HG02852 (cell line): ENCODE results near the gene TIMM10.

ENCODE experiments used
- ATAC-seq: cut with Tn5 transposase; IDR thresholded peaks from one replicate; pipeline ENCODE4 v1.9.1; 2021; ENCODE audit warnings: mild to moderate bottlenecking, moderate library complexity; ENCODE audit not compliant: unreplicated experiment

The TIMM10 gene

DNA sequence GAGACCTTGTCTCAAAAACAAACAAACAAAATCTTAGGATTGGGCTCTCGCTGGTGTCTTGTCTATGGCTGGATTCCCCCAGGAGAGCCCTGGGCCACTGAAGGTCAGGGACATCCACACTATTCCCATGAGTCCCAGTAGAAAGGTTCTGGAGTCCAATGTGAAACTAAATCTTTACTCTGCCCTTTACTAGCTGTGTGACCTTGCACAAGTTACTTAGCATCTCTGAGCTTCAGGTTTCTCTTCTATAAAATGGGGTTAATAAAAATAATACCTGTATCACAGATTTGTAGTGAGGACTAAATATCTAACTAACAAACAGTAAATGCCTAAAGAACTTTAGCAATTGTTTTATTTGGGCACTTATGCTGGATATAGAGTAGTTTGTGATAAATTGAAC, 24.0 kb downstream of the TIMM10 start:
- no peak for ATAC-seq

DNA sequence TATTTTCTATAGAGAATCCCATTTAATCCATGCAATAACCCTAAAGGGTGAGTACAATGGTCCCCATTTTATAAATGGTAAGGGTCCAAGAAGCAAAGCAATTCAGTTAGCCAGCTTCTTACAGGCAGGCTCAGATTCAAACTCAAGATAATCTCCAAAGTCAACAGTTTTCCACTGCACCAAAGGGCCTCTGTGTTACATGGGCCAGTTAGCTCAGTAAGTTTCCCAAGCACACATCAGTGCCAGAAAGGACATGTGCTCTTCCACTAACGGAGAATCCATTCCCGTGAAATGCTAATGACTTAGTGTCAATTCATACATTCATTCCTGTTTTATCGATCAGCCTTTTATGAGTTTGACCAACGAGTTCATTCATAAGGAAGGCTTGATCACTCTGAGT, 26.0 kb downstream of the TIMM10 start:
- ATAC-seq, result no peak

DNA sequence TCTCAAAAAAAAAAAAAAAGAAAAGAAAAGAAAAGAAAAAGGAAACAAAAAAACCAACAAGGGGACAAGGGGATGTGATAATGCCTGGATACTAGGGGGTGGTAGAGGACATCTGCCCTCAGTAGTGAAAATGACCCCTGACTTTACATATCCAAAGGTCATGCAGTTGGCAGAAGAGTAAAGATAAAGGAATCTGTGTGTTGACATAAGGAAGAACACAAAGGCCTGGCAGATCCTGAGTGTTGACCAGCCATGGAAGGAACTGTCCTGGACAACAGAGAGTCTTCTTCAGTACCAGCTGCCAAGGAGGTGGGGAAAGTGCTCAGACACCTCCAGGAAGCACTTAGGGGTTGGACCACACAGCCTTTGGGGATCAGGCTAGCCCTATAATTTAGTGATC, 27.7 kb downstream of the TIMM10 start:
- ATAC-seq, result no peak

DNA sequence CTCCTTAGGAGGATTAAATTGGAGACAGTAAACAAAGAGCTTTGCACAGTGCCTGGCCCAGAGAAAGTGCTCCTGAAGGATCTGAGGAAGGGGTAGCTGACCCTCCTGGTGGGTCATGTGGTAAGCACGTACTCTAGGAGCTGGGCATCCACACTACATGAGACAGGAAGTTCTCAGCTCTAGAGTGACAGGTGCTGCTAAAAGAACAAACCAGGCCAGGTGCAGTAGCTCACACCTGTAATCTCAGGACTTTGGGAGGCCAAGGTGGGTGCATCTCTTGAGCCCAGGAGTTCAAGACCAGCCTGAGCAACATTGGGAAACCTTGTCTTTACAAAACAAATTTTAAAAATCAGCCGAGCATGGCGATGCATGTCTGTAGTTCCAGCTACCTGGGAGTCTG, 28.2 kb downstream of the TIMM10 start:
- ATAC-seq, result no peak

DNA sequence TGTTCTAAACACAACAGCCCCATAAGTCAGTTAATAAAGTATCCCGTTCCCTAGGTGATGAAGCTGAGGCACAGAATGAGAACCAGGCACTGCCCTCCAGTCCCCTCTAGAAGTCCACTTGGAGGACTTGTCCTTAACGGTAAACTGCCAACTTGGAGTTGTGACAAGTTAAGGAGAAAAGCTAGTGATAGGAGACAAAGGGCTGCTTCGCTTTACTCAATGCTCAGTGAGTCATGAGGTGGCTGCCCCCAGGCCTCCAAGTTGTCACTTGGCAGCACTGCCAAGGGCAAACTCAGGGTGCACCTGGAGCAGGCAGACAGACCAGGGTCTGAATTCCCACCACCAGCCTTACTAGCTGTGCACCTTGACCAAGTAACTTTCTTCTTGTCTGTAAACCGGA, 28.6 kb downstream of the TIMM10 start:
- ATAC-seq, result no peak

DNA sequence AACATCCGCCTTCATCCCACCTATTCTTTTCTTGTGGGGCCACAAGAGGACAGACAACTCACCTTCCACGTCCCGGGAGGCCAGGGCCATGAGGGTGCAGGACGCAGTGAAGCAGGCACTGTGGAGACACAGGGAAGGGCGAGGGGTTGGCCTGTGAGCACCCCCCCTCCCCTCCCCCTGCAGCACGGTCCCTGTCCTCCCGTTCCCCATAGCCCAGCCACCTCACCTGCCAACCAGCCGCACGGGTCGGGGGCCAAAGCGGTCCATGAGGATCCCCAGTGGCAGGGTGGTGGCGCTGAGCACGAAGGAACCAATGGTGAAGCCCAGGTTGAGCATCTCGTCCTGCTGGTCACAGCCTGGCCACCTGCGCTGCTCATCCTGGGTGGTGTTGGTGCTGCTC, 29.6 kb downstream of the TIMM10 start:
- no peak for ATAC-seq

DNA sequence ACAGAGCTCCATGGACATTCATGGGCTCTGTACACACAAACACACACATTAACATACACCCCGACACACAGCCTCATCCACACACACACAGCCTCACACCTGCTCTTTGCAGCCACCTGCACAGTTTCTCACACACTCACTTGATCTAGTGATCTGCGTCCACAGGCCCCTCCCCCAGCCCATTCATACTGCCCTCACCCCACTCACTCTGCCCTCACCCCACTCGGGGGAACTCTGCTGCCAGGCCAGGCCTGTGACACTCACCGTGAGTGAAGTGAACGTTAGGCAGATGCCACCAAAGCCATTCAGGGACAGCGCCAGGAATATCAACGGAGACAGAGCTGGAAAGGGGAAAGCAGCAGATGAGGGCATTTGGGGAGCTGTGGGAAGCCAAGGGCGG, 30.0 kb downstream of the TIMM10 start:
- no peak for ATAC-seq

DNA sequence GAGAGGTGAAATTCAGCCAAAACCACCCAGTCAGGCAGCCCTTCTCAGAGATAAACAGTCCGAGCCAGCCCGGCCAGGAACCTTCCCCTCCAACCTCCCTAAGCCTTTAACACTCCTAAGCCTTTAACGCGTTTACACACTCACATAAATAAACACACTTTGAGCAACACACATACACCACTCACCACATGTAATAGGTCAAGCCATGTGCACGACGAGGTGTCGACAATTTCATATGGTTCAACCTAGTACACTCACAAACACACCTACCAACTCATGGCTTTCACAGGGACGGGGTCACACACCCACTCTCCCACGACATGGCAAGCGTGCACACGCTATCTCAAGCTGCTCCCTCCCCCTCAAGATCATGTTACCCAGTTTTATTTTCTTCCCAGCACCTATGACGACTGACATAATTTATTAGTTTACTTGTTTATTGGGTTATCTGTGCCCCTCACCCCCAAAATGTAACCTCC, 30.5 kb downstream of the TIMM10 start:
- peak; percentile 3 for ATAC-seq

DNA sequence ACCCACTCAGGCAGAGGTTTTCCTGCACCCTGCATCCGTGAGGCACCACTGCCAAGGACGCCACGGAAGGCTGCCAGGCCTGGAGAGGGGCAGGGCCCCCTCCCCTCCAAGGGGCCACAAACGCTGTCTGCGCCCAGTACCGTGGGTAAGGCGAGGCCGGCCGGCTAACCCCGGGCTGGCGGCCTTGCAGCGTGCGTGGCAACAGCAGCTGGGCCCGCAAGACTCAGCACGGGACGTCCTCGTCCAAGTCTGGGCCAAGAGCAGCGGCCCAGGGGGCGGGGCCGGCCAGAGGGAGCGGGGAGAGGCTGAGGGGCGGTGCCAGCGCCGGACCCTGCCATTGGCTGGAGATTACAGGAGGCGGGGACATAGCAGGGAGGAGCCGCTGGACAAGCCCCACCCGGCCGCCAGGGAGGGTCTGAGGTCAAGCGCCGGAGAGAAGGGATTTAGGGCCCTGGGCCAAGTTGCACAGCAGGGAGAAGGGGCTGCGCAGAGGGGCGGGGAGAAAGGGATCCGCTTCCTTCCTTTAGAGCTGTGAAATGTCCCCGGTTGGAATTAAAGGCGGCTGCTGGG, 31.1 kb downstream of the TIMM10 start:
- ATAC-seq, result peak; percentile 99

DNA sequence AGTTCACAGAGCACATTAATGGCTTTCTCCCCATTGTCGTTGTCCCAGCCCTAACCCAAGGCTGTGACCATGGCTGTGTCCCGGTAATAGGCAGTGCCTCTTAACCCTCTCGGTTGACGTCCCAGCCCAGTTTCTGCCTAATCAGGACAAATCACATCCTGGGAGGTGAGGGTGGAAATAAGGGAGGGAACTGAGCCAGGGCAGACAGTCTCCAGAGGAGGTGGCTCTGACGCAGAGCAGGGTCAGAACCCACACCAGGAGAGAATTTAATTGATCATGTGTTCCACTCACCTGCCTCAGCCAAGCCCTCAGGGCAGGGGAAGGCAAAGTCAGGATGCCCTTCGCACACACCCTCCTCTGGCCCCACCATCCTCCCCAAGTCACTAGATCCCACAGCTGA, 32.0 kb downstream of the TIMM10 start:
- no peak for ATAC-seq

DNA sequence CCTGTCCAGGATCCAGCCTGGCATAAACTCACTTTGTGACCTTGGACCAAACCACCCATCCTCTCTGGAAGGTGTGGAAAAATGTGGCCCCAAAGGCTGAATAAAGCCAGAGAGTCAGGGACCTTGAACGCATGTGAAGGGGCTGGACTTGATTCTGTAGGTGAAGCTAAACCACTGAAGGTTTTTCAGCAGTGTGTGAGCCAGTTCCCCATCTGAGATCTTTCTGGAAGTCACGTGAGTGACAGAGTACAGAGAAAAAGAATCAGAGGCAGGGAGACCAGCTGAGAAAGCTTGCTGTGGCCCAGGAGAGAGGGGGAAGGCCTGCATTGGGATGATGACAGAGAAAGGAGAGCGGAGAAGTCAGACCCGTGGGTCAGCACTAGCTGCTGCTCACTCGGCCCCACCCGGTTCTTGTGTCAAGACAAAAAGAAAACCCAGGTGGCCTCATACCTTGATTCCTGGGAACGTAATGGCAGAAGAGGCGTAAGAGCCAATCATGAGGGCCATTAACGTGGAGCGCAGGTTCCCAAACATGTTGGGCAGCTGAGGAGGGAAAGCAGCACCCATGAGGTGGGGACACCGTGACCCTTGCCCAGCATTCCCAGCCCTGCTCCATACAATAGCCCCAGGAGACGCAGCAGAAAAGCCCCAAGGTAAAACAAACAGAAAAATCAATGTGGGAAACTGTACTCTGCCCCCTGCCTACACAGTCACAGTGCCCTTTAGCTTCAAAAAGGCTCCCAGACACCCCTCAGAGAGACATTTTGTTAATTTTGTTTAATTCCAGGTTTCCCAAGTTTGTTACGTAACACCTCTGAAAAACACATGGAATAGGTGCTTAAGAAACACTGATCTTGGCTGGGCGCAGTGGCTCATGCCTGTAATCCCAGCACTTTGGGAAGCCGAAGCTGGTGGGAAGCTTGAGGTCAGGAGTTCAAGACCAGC, 33.0 kb downstream of the TIMM10 start:
- ATAC-seq, result no peak

DNA sequence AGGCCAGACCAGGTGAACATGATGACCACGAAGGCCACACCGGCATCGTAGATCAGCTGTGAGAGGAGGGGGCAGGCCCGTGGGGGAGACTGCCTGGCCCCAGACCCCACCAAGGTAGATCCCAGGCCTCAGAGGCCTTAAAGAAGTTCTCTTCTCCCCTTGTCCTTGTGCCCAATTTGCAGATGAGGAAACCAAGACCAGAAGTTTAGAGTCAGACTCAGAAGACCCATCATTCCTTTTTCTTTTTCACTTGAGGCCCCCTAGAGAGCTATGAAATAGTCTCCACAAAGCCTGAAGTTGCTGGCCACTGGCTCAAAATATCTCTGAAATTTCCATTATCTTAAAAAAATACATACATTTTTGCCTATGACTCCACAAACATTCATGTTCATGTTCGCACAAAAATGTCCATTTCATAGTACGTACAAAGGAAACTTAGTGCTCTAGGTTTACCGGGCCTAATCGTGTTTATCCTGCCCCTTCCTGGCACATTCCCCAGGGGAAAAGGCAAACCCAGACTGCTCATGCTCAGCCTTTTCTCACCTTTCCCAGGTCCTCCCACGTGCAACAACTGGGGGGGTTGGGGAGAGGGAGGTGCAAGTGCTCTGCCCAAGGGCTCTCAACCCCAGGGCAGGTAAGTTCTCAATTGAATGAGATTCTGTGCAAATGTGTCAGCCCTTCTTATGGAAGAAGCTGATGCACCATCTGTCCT, 34.3 kb downstream of the TIMM10 start:
- no peak for ATAC-seq

DNA sequence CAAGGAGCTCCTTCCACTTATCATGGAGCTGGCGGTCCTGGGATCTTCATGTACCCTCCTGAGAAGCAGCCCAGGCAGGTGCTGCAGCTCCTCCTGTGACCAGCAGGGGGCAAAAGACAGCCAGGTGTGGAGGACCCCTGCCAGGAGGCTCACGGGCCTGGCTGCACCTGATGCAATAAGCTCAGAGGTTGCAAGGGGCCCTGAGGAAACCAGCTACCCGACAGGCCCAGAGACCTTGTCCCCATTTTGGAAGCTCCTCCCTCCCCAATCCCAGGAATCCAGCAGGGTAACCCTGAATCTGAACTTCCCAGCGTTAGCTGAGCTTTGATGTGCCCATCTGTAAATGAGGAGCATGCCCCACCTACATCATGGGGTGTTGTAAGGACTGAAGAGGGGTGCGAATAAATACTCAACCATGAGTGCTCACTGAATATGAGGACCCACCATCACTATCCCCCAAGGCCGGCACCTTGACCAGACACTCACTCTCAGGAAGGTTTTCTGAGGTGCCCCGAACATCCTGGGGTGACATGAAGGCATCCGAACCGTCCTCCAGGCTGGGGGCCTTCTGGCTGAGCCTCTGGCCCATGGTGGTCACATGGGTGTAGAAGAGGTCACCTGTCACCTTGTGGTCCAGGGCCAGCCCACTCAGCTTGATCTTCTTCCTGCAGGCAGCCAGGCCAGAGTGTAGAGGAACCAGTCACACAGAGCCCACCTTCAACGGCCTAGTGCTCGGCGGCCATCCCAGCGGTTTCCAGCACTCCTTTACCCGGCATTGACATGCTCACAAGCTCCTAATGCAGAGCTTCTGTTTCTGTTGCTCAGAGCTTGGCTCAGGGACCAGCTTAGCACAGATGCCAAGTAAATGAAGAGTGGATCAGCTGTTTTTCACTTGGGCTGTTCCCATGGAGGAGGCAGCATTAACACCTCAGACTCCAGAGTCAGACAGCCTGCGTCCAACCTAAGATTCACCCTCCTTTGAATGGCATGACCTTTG, 36.7 kb downstream of the TIMM10 start:
- peak; percentile 83 for ATAC-seq

DNA sequence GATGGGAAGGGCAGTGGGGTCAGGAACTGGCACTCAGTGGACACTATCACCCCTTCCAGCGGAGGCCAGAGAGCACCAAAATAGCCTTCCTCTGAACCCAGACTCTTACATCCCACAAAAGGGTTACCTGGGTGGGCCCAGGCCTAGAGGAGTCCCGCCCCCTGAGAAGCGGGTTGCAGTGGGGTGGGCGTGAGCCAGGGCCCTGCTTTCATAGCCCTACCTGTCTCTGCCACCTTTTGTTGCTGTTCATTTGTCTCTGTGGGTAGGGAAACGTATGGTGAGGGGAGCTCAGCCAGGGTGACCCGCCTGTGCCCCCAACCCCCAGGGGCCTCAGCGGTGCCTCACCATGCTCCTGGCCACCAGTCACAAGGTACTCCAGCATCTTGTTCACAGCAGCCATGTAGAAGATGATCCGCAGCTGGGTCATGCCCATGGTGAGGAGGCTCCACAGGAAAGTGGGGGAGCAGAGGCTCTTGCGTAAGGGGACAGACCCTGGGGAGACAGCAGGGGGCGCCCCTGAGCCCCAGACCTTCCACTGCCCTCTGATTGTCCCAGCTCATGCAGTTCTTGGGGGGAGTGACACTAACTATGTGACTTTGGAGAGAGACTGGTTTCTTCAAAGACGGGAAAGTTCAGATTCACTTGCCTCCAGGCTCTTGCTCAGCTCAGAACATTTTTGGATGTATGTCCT, 39.0 kb downstream of the TIMM10 start:
- ATAC-seq, result no peak

DNA sequence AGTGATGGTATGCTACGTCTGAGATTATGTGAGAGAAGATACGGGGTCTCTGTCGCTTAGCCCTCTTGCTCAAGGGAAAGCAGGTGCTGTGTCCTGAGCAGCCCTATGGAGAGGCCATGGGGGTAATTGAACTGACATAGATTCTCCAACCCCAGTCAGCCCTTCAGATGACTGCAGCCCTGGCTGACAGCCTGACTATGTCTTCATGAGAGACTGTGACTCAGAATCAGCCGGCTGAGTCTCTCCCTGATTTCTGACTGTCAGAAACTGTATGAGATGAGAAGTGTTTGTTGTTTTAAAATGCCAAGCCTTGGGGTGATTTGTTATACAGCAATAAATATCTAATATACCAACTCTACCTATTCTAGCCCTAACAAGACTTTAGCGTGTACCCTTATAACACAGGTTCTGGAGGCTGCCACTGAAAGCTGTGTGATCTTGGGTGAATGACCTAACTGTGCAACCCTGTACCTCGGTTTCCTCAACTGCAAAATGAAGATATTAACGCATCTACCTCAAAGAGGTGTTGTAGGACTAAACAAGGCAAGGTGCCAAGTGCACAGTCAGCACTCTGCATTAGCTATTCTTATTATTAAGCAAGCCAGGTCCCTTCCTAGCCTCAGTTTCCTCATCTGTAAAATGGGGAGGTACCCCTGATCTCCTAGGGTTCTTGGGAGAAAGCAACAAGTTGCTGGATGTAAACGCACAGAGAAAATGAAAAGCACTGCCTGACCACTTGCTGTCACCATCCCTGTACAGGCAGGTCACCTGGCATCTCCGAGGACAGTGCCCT, 39.9 kb downstream of the TIMM10 start:
- no peak for ATAC-seq

DNA sequence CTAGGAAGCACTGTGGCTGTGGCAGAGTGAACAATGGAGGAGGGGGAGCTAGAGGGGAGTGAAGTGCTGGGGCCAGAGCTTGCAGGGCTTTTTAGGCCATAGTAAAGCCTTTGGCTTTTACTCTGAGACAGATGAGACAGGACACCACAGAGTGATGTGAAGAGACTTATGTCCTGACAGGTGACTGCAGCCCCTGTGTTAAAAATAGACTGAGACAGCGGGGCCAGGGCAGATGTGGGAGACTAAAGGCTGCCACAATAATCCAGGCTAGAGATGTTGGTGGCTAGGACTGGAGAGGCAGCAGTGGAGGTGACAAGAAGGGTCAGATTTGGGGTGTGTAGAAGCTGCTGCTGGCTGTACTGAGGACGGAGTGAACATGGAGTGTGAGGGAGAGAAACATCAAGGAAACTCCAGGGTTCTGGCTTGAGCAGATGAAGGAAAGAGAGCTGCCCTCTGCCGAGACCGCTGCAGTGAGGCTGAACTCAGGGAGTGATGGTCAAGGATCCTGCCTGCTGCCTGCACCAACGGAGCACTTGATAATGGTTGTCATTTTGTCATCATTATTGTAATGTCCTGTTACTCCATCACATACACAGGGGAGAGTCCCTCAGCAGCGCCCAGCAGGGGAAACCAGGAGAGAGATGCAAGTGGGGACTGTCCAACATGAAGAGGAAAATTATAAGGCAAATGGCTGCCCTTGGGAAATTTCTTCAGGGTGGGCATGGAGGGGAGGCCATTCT, 42.5 kb downstream of the TIMM10 start:
- no peak for ATAC-seq

DNA sequence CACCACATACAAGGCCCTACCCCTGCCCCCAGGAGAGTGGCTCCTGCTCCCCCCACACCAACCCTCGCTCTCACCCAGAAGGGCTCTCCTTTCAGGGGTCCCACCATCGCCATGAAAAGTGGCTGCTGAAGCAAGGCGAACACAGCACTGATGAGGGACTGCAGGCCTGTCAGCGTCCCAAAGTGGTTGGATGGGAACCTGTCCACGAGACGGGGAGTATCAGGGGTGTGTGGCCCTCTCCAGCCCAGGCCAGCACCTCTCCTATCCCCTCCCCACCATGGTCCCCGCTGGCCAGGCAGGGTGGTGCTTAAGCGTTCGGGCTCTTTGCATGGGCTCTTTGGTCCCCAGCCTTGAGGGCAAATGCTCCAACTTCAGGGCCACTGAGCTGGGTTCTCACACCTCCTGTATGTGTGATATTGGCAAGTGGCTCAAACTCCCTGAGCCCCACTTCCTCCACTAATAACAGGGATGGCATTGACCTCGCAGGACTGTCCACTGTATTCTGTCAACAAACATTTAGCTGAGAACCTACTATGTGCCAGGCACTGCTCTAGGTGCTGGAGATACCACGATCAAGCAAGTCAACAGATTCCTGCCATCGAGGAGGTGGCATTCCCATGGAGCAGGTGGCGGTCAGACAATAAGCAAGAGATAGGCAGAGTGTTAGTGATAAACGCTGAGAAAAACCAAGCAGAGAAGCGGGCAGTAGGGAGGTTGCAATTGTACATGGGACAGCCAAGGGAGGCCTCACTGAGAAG, 43.4 kb downstream of the TIMM10 start:
- no peak for ATAC-seq
